HK-2 (cell line): ENCODE results near the gene NANOS3.

Experiments used
- DNase-seq: peaks from one replicate; pipeline ENCODE4 v3.0.0-alpha.2; 2018; ENCODE audit not compliant: unreplicated experiment

The NANOS3 gene

GRCh38 chr19:13864667-13865570 lies 12.0 kb upstream of the NANOS3 start:
- DNase-seq = no peak

GRCh38 chr19:13865571-13866462 lies 11.1 kb upstream of the NANOS3 start:
- DNase-seq = no peak

GRCh38 chr19:13866463-13867046 lies 10.4 kb upstream of the NANOS3 start:
- no peak for DNase-seq

- no peak for DNase-seq
These were observed 8.3 kb upstream of the NANOS3 start for GRCh38 chr19:13868663-13869062.

GRCh38 chr19:13869281-13869680 lies 7.7 kb upstream of the NANOS3 start:
- no peak for DNase-seq

- no peak for DNase-seq
These were observed 6.1 kb upstream of the NANOS3 start for GRCh38 chr19:13870873-13871272.

GRCh38 chr19:13872339-13872694 lies 4.6 kb upstream of the NANOS3 start:
- DNase-seq = no peak

GRCh38 chr19:13872695-13873389 lies 4.1 kb upstream of the NANOS3 start:
- no peak for DNase-seq

- no peak for DNase-seq
These were observed 3.0 kb upstream of the NANOS3 start for GRCh38 chr19:13873834-13874515.

GRCh38 chr19:13875824-13876223 lies 1.1 kb upstream of the NANOS3 start:
- no peak for DNase-seq

GRCh38 chr19:13877303-13877702 lies 369 bp downstream of the NANOS3 start:
- DNase-seq = no peak

GRCh38 chr19:13880059-13881043 lies 3.4 kb downstream of the NANOS3 start:
- DNase-seq = peak; percentile 99

- DNase-seq = peak; percentile 50
These were observed 4.3 kb downstream of the NANOS3 start for GRCh38 chr19:13881251-13881691.

- DNase-seq = peak; percentile 54
These were observed 4.9 kb downstream of the NANOS3 start for GRCh38 chr19:13881692-13882418.

- DNase-seq = no peak
These were observed 5.5 kb downstream of the NANOS3 start for GRCh38 chr19:13882419-13882795.

- no peak for DNase-seq
These were observed 5.9 kb downstream of the NANOS3 start for GRCh38 chr19:13882836-13883235.

- DNase-seq = no peak
These were observed 6.7 kb downstream of the NANOS3 start for GRCh38 chr19:13883516-13884064.

GRCh38 chr19:13884726-13885591 lies 8.0 kb downstream of the NANOS3 start:
- DNase-seq = no peak
